RPMI7951 (cell line): Measurements from ENCODE around the gene KIF5B. TPM values are rescaled to one million over a fixed set of nuclear protein-coding genes. Genes with fewer than 3 reads are reported as not detected.
"Not testable (repeated sequence)": the region's sequence is repeated elsewhere in the genome, so short reads cannot be mapped to it uniquely, and the experiment has no call there.

Source experiments
- DNase-seq: peaks from one replicate; pipeline ENCODE4 v3.0.0-alpha.2; 2012; ENCODE audit warnings: low read depth
- total RNA-seq: library from RNA; depleted of rRNA; stranded (reverse); fragments of >200 nt; shearing (Covaris generic); gene quantifications from 2 replicates; pipeline ENCODE4 v1.2.3, GENCODE V29; 2014

KIF5B gene
- total RNA-seq, 1 experiment from 2014 or later, result 214 TPM

- no peak for DNase-seq
Measured at GRCh38 chr10:32060347-32060746, 4.1 kb upstream of the KIF5B start.

- no peak for DNase-seq
Measured at GRCh38 chr10:32059472-32059871, 3.2 kb upstream of the KIF5B start.

GRCh38 chr10:32057036-32057372, 779 bp upstream of the KIF5B start:
- no peak for DNase-seq

- DNase-seq, result peak; percentile 72
Measured at GRCh38 chr10:32055478-32056135, 618 bp downstream of the KIF5B start.

GRCh38 chr10:32054094-32054493, 2.1 kb downstream of the KIF5B start:
- DNase-seq, result peak; percentile 48

GRCh38 chr10:32053392-32053791, 2.8 kb downstream of the KIF5B start:
- DNase-seq, result not testable (repeated sequence)

- no peak for DNase-seq
Measured at GRCh38 chr10:32051926-32052325, 4.3 kb downstream of the KIF5B start.

- DNase-seq, result no peak
Measured at GRCh38 chr10:32050177-32050576, 6.0 kb downstream of the KIF5B start.

- no peak for DNase-seq
Measured at GRCh38 chr10:32049113-32049512, 7.1 kb downstream of the KIF5B start.

GRCh38 chr10:32048282-32048681, 7.9 kb downstream of the KIF5B start:
- DNase-seq, result no peak

- DNase-seq, result no peak
Measured at GRCh38 chr10:32047881-32048280, 8.3 kb downstream of the KIF5B start.

GRCh38 chr10:32046151-32046550, 10.1 kb downstream of the KIF5B start:
- DNase-seq, result no peak

GRCh38 chr10:32042730-32043129, 13.5 kb downstream of the KIF5B start:
- DNase-seq, result not testable (repeated sequence)

- DNase-seq, result no peak
Measured at GRCh38 chr10:32041290-32042028, 14.8 kb downstream of the KIF5B start.

GRCh38 chr10:32039734-32040133, 16.5 kb downstream of the KIF5B start:
- no peak for DNase-seq

GRCh38 chr10:32038777-32039176, 17.4 kb downstream of the KIF5B start:
- no peak for DNase-seq

GRCh38 chr10:32036922-32037321, 19.3 kb downstream of the KIF5B start:
- DNase-seq, result no peak

- no peak for DNase-seq
Measured at GRCh38 chr10:32035038-32035437, 21.2 kb downstream of the KIF5B start.

GRCh38 chr10:32033171-32033570, 23.1 kb downstream of the KIF5B start:
- no peak for DNase-seq

GRCh38 chr10:32031920-32032319, 24.3 kb downstream of the KIF5B start:
- DNase-seq, result no peak

- no peak for DNase-seq
Measured at GRCh38 chr10:32031424-32031823, 24.8 kb downstream of the KIF5B start.

- no peak for DNase-seq
Measured at GRCh38 chr10:32028710-32029109, 27.5 kb downstream of the KIF5B start.

- DNase-seq, result no peak
Measured at GRCh38 chr10:32023264-32023663, 33.0 kb downstream of the KIF5B start.

- DNase-seq, result no peak
Measured at GRCh38 chr10:32017044-32017443, 39.2 kb downstream of the KIF5B start.
